ENCODE data around the gene APCDD1L.
"Not testable (repeated sequence)": the region's sequence is repeated elsewhere in the genome, so short reads cannot be mapped to it uniquely, and the experiment has no call there.

- TF ChIP-seq POLR2A (IDR thresholded peaks at IDR 0.05; ENCODE audit: low read length); GATA1 (IDR thresholded peaks at IDR 0.05; ENCODE audit: low read depth, low read length): not testable (repeated sequence)
Observed at GRCh38 chr20:58414216-58414615, 101.0 kb downstream of the APCDD1L start.
